GM18499 (cell line): ENCODE data around the gene IBA57.
"Not testable (repeated sequence)": the region's sequence is repeated elsewhere in the genome, so short reads cannot be mapped to it uniquely, and the experiment has no call there.

Experiments
- ATAC-seq: cut with Tn5 transposase; IDR thresholded peaks from one replicate; pipeline ENCODE4 v1.9.1; 2021; ENCODE audit warnings: moderate number of reproducible peaks; ENCODE audit not compliant: insufficient read depth, unreplicated experiment

Gene IBA57

GRCh38 chr1:228184152-228184551 lies 18.5 kb downstream of the IBA57 start:
- ATAC-seq: no peak

GRCh38 chr1:228185641-228185965 lies 20.0 kb downstream of the IBA57 start:
- ATAC-seq: no peak

- not testable (repeated sequence) for ATAC-seq
Measured at GRCh38 chr1:228188249-228188648, 22.6 kb downstream of the IBA57 start.

- ATAC-seq: no peak
Measured at GRCh38 chr1:228190182-228190581, 24.6 kb downstream of the IBA57 start.

GRCh38 chr1:228190778-228191177 lies 25.2 kb downstream of the IBA57 start:
- no peak for ATAC-seq

GRCh38 chr1:228194436-228194835 lies 28.8 kb downstream of the IBA57 start:
- no peak for ATAC-seq

GRCh38 chr1:228194921-228195812 lies 29.6 kb downstream of the IBA57 start:
- no peak for ATAC-seq

GRCh38 chr1:228197555-228198147 lies 32.0 kb downstream of the IBA57 start:
- ATAC-seq: no peak

GRCh38 chr1:228198977-228199590 lies 33.5 kb downstream of the IBA57 start:
- ATAC-seq: no peak

GRCh38 chr1:228204958-228205357 lies 39.4 kb downstream of the IBA57 start:
- ATAC-seq: no peak

GRCh38 chr1:228205526-228206436 lies 40.2 kb downstream of the IBA57 start:
- ATAC-seq: no peak

GRCh38 chr1:228206582-228207351 lies 41.2 kb downstream of the IBA57 start:
- no peak for ATAC-seq

GRCh38 chr1:228207381-228207810 lies 41.8 kb downstream of the IBA57 start:
- no peak for ATAC-seq

- no peak for ATAC-seq
Measured at GRCh38 chr1:228207851-228208821, 42.5 kb downstream of the IBA57 start, which contains the start of gene OBSCN. Gene OBSCN (plus strand): TSS chr1:228208044. CDS start chr1:228211784, 3,740 bp downstream.

GRCh38 chr1:228208831-228209551 lies 43.4 kb downstream of the IBA57 start:
- no peak for ATAC-seq

- no peak for ATAC-seq
Measured at GRCh38 chr1:228209657-228210056, 44.1 kb downstream of the IBA57 start.

- ATAC-seq: no peak
Measured at GRCh38 chr1:228210076-228210651, 44.6 kb downstream of the IBA57 start.
